C4-2B (cell line): ENCODE data around the gene PEX3.

Source experiments
- CTCF ChIP-seq: fragments of 450-650 bp; conservative IDR thresholded peaks from 2 replicates; pipeline ENCODE4 v1.5.1; 2017; ENCODE audit warnings: mild to moderate bottlenecking
- ZFX ChIP-seq: fragments of 450-650 bp; IDR thresholded peaks from 2 replicates; pipeline ENCODE4 v1.6.1; 2017

GRCh38 chr6:143501851-143502250 lies 51.2 kb downstream of the PEX3 start:
- TF ChIP-seq CTCF, result peak; percentile 23
- TF ChIP-seq ZFX, result no peak
